ENCODE measurements around the gene ARHGEF26.

ARHGEF26 gene

GRCh38 chr3:154119951-154120350, 1.2 kb upstream of the ARHGEF26 start:
- DNase-seq (ENCODE audit: low spot score), result no peak

GRCh38 chr3:154121701-154122551, 736 bp downstream of the ARHGEF26 start:
- peak; percentile 45 for DNase-seq (ENCODE audit: low spot score)

- DNase-seq (ENCODE audit: low spot score), result no peak
Measured at GRCh38 chr3:154122552-154122911, 1.3 kb downstream of the ARHGEF26 start.

DNA sequence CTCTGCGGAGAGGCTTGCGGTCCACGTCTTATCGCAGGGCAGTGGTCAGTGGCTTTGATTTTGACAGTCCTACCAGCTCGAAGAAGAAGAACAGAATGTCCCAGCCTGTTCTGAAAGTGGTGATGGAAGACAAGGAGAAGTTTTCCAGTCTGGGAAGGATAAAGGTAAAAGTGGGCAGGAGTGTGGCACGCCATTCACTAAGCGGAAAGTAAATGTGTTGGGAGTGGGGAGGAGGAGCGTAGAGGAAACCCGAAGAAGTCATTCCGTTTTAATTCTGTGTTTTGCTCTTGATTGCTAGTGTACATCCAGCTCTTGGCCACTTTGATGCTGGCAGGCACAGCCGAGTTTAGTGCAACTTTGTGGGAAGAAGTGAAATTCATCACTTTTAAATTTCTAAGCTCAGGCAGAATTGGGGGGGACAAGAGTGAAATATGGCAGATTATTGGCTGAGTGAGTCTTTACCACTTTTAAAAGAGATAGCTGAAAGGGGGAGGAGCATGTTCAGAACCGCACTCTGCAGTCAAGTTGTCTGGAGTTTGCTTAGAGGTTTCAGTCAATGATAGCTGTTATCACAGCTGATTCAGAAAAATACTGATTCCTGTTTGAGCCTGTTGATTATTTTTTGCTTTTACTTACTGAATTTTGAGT, 1.8 kb downstream of the ARHGEF26 start:
- DNase-seq (ENCODE audit: low spot score), result no peak

DNA sequence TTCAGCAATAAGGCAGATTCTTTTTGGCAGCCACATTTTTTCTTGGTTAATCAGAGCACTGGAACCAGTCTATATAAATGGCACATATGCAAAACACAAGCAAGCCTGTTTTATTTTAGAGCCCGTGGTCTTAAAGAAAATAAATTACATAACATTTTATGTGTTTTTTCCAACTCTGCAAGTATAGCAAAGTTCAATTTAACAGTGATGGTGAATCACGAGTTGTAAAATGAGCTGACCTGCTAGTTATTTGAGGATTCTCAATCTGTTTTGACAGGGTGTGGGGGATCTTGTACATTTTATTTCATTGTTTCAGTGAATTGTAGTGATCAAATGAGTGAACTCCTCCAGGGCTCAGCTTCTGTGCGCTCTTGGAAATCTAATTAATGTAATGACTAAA, 2.7 kb downstream of the ARHGEF26 start:
- DNase-seq (ENCODE audit: low spot score), result no peak

GRCh38 chr3:154125378-154126030, 4.3 kb downstream of the ARHGEF26 start:
- no peak for DNase-seq (ENCODE audit: low spot score)

GRCh38 chr3:154126651-154127050, 5.5 kb downstream of the ARHGEF26 start:
- DNase-seq (ENCODE audit: low spot score), result no peak

GRCh38 chr3:154129625-154130024, 8.4 kb downstream of the ARHGEF26 start:
- DNase-seq (ENCODE audit: low spot score), result peak; percentile 31

GRCh38 chr3:154130540-154130939, 9.3 kb downstream of the ARHGEF26 start:
- DNase-seq (ENCODE audit: low spot score), result no peak

DNA sequence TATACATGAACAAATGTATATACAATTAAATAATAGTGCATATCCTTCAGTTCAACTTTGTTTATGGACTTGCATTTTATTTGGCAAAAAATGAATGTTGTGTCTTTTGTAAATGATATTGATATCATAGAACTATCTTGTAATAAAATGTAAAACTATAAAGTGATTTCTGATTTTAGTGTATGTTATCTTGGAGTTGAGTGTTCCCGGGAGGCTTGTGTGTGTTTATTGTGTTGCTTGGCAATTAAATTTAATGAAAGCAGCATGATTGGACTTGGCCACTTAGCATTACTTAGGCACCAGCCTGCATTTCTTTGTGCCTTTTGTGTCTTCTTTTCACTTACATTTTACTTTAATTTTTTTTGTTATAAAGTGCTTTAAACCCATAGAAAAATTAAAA, 10.6 kb downstream of the ARHGEF26 start:
- no peak for DNase-seq (ENCODE audit: low spot score)

DNA sequence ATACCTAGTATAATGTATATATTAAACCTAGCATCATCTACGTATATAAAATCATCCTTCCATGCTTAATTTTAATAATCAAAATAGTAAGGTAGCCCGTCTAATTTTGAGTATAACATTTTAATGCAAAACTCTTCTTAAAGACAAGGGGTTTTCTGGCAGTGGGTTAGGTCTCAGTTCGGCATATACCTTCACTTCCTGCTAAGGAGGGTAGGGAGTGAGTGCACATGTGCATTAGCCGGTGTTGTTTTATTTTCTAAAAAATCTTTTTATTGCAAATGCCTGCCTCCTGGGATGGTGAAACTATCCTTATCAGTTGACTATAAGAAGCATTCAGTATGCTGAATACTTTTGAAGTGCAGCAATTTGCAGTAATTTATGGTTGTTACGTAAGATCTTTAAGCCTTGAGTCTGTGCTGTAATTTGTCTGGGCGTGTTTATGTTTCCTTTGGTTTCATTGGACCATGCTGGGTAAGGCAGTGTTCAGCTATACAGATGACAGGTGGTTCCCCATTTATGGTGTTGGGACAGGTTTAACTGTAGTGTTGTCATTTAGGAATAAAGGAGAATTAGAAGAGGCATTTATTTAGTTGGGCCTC, 11.7 kb downstream of the ARHGEF26 start:
- no peak for DNase-seq (ENCODE audit: low spot score)

DNA sequence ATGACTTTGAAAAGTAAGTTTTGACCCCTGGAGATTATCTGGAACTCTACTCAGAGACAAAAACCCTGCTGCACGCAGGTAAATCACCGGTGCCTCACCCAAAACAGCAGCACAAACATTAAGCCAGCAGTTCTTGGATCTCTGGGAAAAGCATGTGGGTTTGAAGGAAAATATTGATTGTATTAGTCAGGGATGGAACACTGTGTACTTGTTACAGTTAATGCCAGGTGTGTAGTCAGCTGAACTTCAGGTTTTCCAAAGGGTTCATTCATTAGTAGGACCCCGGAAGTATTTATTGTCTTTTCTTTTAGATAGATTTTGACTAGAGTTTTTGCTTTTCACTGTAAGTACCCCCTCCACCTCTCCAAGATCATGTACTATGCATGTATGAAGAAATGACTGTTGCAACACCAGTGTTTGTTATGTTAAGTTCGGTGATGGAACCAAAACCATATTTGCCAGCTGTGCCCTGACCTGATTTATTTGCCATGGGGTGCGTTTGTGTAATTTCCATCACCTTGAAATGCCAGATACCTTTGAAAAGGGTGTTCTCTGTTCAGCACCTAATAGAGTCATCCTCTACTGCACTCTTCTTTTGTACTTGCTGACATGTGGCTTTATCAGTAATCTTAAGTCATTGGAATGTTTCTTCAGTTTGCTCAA, 14.5 kb downstream of the ARHGEF26 start:
- DNase-seq (ENCODE audit: low spot score), result no peak

GRCh38 chr3:154137036-154137435, 15.8 kb downstream of the ARHGEF26 start:
- no peak for DNase-seq (ENCODE audit: low spot score)

DNA sequence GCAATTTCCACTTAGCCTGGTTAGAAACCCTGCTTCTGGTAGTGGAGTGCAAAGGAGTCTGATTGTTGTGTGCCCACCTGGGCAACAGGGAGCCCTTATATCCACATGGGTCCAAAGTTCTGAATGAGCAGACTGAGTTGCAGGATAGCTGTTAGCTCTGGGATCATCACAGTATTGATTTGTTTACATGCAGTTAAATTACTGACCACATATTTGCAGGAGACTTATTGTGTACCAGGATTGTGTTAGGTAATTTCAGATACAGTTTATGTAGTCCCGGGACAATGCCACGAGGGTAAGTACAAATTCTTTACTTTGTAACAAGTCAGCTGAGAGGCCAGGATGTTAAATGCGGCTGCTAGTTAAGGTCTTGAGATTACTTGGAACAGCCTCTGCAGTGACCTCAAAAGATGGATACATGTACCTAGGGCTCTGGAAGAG, 18.8 kb downstream of the ARHGEF26 start:
- no peak for DNase-seq (ENCODE audit: low spot score)

GRCh38 chr3:154142608-154143007, 21.4 kb downstream of the ARHGEF26 start:
- DNase-seq (ENCODE audit: low spot score), result no peak

DNA sequence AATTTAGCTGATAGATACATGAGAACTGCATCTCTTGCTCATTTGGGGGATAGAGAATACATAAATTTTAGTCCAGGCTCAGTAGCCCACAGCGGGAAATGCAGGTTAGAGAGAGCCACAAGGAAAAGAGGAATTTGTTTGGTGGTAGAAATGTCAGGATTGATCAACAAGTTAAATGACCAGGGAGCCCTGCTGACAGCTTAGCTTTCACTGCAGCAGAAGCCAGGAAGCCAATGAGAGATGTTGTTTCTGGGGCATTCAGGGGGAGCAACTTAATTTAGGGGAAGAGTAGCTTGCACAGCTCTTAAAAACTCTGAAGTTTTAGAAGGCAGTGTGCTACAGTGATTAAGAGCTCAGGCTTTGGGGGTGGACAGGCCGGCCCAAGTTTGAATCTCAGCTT, 22.7 kb downstream of the ARHGEF26 start:
- no peak for DNase-seq (ENCODE audit: low spot score)

DNA sequence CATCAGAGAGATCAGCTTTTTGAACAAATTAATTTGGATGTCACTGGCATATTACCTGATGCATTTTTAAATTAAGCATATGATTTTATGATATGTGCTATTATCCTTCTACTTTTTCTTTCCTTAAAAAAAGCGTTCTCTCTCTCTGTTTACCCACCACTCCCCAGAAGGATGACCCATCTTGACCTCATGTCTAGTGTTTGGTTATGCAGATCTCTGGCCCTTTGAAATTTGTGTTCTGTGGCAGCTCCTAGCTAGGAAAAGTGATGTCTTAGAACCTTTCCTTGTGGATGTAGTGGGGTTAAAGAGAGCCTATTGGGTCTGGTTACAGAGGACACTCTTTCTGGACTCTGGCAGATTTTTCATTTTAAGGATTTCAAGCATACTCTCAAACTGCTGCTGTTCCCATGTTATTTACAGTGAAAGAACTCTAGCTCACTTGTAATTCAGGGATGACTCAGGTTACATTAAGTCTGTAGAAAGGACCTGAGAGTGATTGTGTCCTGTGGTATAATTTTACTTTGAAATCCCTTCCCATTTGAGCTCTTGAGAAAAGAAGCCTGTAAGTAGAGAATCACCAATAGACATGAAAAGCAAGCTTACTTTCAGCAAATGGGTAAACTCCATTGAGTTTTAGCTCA, 23.8 kb downstream of the ARHGEF26 start:
- no peak for DNase-seq (ENCODE audit: low spot score)

GRCh38 chr3:154148541-154148940, 27.4 kb downstream of the ARHGEF26 start:
- DNase-seq (ENCODE audit: low spot score), result no peak

GRCh38 chr3:154149286-154149685, 28.1 kb downstream of the ARHGEF26 start:
- no peak for DNase-seq (ENCODE audit: low spot score)

DNA sequence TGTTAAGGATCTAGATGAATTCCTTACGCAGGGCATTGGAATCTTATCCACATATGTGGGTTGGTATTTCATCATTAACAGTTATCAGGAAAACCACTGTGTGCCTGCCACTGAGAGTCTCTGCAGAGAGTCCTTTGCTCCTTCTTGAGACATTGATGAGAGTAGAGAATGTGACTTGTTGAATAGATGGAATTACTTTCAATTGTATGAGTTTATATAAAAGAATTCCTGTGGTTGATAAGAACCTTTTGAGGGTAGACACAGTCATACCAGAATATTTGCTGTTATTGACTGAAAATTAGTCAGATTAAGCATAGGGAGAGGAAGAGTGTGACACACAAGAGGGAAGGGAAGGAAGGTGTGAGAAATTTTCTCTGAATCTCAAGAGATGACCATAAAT, 30.8 kb downstream of the ARHGEF26 start:
- peak; percentile 35 for DNase-seq (ENCODE audit: low spot score)

GRCh38 chr3:154152741-154153140, 31.6 kb downstream of the ARHGEF26 start:
- no peak for DNase-seq (ENCODE audit: low spot score)

GRCh38 chr3:154156530-154156929, 35.3 kb downstream of the ARHGEF26 start:
- no peak for DNase-seq (ENCODE audit: low spot score)
